Lower leg skin (tissue), 4 donors: ENCODE measurements around the gene DOCK9. TPM values are rescaled to one million over a fixed set of nuclear protein-coding genes. Genes with fewer than 3 reads are reported as not detected.
A peak's percentile ranks its signal among the peaks of the same experiment; 100 is the strongest.

Experiments
- DNase-seq, 2 donors: peaks; one replicate each; pipeline ENCODE4 v3.0.0-alpha.2; 2019; ENCODE audit warnings: low spot score in 2 of 2
- H3K4me3 ChIP-seq: fragments of 200-600 bp; sonication (generic); 2 replicates; pipeline ENCODE4 v1.5.1; 2017; ENCODE audit warnings: mild to moderate bottlenecking, low read depth; ENCODE audit not compliant: poor library complexity, severe bottlenecking
- CTCF ChIP-seq, 3 donors: fragments of 450-650 bp; IDR thresholded peaks; one replicate each; pipeline ENCODE4 v1.5.1; 2016; ENCODE audit warnings: antibody characterized with exemption in 3 of 3, mild to moderate bottlenecking in 3 of 3, moderate library complexity in 2 of 3
- POLR2A ChIP-seq, 2 donors: fragments of 450-650 bp; IDR thresholded peaks; one replicate each; pipeline ENCODE4 v1.6.1; 2016 to 2017; ENCODE audit warnings: antibody characterized with exemption in 2 of 2, mild to moderate bottlenecking in 1 of 2, moderate library complexity in 1 of 2
- WGBS, 2 donors: methylation state at CpG; one replicate each; pipeline ENCODE4 v1.1.5; 2018; 5-methylcytosine and 5-hydroxymethylcytosine counted together
- intact Hi-C: fragments of 100-400 bp; cut with DNase I; formaldehyde crosslinking; loops from one replicate; pipeline ENCODE4 v1.15.0; 2023; ENCODE audit warnings: low total_unique reads
- total RNA-seq, 4 donors: library from RNA; depleted of rRNA; stranded (reverse); fragments of >200 nt; gene quantifications; one replicate each; pipeline ENCODE4 v1.1.0, GENCODE V29; 2016

The DOCK9 gene
- total RNA-seq, 4 donors from 2014 or later = 189 to 292 (median 271) TPM

DNA sequence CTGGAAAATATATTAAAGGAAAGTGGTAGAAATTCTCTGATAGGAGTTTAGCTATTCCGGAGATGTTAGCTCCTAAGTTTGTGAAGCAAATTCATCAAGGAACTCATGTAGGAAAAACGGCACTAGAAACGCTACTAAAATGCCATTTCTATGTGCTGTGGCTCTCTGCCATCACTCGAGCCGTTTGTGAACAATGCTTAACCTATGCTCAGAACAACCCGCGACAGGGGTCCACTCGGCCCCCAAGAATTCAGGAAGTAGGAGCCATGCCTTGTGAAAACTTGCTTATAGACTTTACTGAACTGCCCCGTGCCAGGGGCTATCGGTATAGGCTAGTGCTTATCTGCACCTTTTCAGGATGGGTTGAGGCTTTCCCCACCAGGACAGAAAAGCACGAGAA lies 211.2 kb downstream of the DOCK9 start:
- intact Hi-C loops = no loop called here
- TF ChIP-seq CTCF (IDR thresholded peaks at IDR 0.05) (no peak), POLR2A (IDR thresholded peaks at IDR 0.05) (no peak)
- no peak overlapping the region for H3K4me3 ChIP-seq
- WGBS, 2 donors = 73 to 81% methylated on average over 11 of the region's 11 CpGs
- no peak for DNase-seq

DNA sequence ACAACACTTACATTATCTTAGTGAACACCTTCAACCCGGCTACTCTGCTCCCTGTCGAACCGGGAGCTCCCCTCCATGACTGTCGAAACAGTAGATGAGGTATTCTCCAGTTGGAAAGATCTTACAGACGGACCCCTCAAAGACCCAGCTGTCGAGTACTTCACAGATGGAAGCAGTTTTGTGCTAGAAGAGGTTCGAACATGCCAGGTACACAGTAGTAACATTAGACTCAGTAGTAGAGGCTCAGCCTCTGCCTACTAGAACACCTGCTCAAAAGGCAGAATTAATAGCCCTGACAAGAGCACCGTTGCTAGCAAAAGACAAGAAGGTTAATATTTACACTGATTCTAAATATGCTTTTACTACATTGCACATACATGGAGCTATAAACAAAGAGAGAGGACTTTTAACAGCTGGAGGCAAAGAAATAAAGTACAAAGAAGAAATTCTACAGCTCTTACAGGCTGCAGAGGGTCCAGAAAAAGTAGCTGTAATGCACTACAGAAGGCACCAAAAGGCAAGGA lies 211.8 kb downstream of the DOCK9 start:
- intact Hi-C loops = no loop called here
- DNase-seq = no peak

GRCh38 chr13:98761986-98762616 lies 215.8 kb downstream of the DOCK9 start:
- H3K4me3 ChIP-seq = no peak overlapping the region
- intact Hi-C loops = no loop called here
- no peak for TF ChIP-seq CTCF (IDR thresholded peaks at IDR 0.05)
- no peak for TF ChIP-seq POLR2A (IDR thresholded peaks at IDR 0.05)
- no peak for DNase-seq
- WGBS, 2 donors = 56 to 67% methylated on average over 15 of the region's 15 CpGs

More for the DNA sequence above, 211.8 kb downstream of the DOCK9 start:
- WGBS, 2 donors = 83 to 86% methylated on average over 8 of the region's 8 CpGs
- TF ChIP-seq POLR2A (IDR thresholded peaks at IDR 0.05) (no peak), CTCF (IDR thresholded peaks at IDR 0.05) (no peak)
- H3K4me3 ChIP-seq = no peak overlapping the region

DNA sequence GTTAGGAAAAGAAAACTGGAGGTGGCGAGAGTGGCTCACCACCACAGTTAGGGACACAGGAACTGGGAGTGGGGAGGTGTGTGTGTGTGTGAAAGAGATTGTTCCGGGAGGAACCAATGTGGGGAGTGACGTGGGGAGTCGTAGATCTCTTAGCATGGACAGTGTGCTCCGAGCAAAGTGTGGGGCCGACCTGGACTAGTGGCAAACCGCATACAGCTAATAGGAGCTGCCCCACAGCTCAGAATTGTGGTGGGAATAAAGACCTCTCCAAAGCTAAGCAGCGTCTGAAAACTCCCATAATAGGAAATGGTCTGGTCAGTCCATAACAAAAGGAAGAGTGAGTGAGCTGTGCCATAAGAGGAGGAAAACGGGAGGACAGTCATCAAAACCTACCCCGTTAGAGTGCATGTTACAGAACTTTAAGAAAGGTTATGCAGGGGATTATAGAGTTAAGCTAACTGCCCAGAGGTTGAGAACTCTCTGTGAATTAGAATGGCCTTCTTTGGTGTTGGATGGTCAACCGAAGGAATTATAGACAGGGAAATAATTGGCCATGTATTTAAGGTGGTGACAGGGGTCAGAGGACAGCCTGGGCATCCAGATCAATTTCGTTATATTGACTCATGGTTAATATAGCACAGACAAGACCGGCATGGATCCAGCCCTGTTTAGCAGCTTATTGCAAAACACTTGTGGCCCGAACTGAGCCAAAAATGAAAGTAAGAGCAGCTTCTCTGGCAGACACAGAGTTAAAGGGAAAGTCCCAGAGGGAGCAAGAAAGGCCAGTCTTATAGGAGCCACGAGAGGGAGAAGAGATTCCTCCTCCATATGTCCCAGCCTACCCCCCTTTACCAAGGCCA lies 216.5 kb downstream of the DOCK9 start:
- no peak overlapping the region for H3K4me3 ChIP-seq
- TF ChIP-seq CTCF (IDR thresholded peaks at IDR 0.05) (no peak), POLR2A (IDR thresholded peaks at IDR 0.05) (no peak)
- 62 to 65% methylated on average over 15 of the region's 15 CpGs for WGBS, 2 donors
- peak in 1 of 2 donors; percentile 69 for DNase-seq
- intact Hi-C loops = no loop called here

GRCh38 chr13:98755729-98756128 lies 222.1 kb downstream of the DOCK9 start:
- intact Hi-C loops = no loop called here
- no peak for TF ChIP-seq CTCF (IDR thresholded peaks at IDR 0.05)
- no peak for TF ChIP-seq POLR2A (IDR thresholded peaks at IDR 0.05)
- H3K4me3 ChIP-seq = no peak overlapping the region
- DNase-seq = no peak
- WGBS, 2 donors = 83 to 87% methylated on average over 9 of the region's 9 CpGs
